Osteocyte (in vitro differentiated cells): ENCODE data around the gene SLC2A9. TPM values are rescaled to one million over a fixed set of nuclear protein-coding genes. Genes with fewer than 3 reads are reported as not detected.
A peak's percentile ranks its signal among the peaks of the same experiment; 100 is the strongest.

Experiments used
- DNase-seq: peaks from one replicate; pipeline ENCODE4 v3.0.0; 2021; ENCODE audit warnings: mixed read lengths; ENCODE audit not compliant: unreplicated experiment; ENCODE audit errors: extremely low spot score
- H3K27ac Mint-ChIP-seq: one replicate; pipeline ENCODE4 v1.8.0; 2021; ENCODE audit warnings: mild to moderate bottlenecking, mixed read lengths; ENCODE audit not compliant: unreplicated experiment
- H3K27me3 Mint-ChIP-seq: one replicate; pipeline ENCODE4 v1.8.0; 2021; ENCODE audit warnings: mixed read lengths; ENCODE audit not compliant: unreplicated experiment
- H3K36me3 Mint-ChIP-seq: one replicate; pipeline ENCODE4 v1.8.0; 2021; ENCODE audit warnings: mixed read lengths; ENCODE audit not compliant: unreplicated experiment
- H3K4me1 Mint-ChIP-seq: one replicate; pipeline ENCODE4 v1.8.0; 2021; ENCODE audit warnings: mixed read lengths; ENCODE audit not compliant: unreplicated experiment
- H3K4me3 Mint-ChIP-seq: one replicate; pipeline ENCODE4 v1.8.0; 2021; ENCODE audit warnings: mild to moderate bottlenecking, moderate library complexity, mixed read lengths; ENCODE audit not compliant: unreplicated experiment
- H3K9me3 Mint-ChIP-seq: one replicate; pipeline ENCODE4 v1.8.0; 2021; ENCODE audit warnings: mixed read lengths; ENCODE audit not compliant: unreplicated experiment
- CTCF ChIP-seq: fragments of 200-600 bp; sonication (generic); IDR thresholded peaks from 2 replicates; pipeline ENCODE4 v1.5.0; 2021; ENCODE audit warnings: antibody characterized with exemption, mild to moderate bottlenecking, moderate library complexity
- total RNA-seq: library from RNA; stranded (reverse); gene quantifications from 2 replicates; pipeline ENCODE4 v1.2.1, GENCODE V29; 2021

The SLC2A9 gene
- total RNA-seq, 1 donor from 2014 or later: 0.43 TPM

DNA sequence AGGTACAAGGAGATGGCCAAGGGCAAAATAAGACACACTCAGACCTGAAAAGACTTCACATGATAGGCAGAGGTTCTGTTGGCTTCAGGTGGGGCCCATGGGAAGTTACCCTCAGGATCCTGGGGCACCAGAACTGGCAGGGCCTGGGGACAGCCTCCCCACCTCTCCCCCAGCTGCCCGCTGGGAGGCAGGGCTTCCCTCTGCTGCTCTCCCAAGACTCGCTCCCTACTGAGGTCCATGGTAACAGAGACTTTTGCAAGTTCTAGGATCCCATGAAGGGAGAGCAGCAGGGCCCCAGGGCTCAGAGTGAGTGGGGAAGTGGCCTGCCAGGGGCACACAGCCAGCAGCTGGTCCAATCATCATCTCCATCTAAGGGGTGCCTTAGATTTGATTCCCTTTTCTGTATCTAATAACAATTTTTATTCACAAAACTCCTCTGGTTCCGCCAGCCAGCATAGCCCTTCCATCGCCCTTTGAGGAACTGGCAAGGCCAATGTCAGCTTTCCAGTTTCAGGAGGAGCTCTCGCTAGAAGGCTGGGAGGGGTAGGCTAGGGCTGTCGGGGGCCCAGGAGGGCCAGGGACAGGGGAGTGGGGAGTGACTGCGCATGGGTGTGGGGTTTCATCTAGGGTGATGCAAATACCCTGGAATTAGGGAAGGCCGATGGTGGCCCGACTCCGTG is 78.2 kb downstream of the SLC2A9 start:
- H3K27me3 Mint-ChIP-seq: no peaks in the 10 kb centered on the region
- TF ChIP-seq CTCF: no peak
- no peaks in the 10 kb centered on the region for H3K4me1 Mint-ChIP-seq
- H3K36me3 Mint-ChIP-seq: no peaks in the 10 kb centered on the region
- peak; percentile 75 for DNase-seq
- no peak overlapping the region for H3K4me3 Mint-ChIP-seq
- no peaks in the 10 kb centered on the region for H3K9me3 Mint-ChIP-seq
- no peak overlapping the region for H3K27ac Mint-ChIP-seq

DNA sequence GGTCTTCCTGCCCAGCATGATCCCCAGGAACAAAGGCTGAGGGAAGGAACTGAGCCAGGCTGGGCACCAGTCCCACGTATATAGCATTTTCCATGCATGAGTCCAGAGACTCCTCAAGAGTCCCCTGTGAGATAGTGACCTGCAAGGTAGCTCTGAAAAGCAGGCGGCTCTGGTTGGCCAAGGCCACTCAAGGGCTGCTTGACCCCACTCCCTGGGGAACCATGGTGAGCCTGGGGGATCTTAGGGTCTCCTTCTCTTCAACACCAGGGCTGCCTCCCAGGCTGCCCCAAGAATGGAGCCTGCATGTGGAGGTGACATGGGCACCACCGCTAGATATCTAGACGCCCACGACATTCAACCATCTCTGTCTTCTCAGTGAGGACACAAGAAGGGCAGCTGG is 79.2 kb downstream of the SLC2A9 start:
- no peak for TF ChIP-seq CTCF
- H3K36me3 Mint-ChIP-seq: no peaks in the 10 kb centered on the region
- no peak overlapping the region for H3K27ac Mint-ChIP-seq
- H3K27me3 Mint-ChIP-seq: no peaks in the 10 kb centered on the region
- no peaks in the 10 kb centered on the region for H3K9me3 Mint-ChIP-seq
- peak; percentile 79 for DNase-seq
- H3K4me1 Mint-ChIP-seq: no peaks in the 10 kb centered on the region
- no peak overlapping the region for H3K4me3 Mint-ChIP-seq

DNA sequence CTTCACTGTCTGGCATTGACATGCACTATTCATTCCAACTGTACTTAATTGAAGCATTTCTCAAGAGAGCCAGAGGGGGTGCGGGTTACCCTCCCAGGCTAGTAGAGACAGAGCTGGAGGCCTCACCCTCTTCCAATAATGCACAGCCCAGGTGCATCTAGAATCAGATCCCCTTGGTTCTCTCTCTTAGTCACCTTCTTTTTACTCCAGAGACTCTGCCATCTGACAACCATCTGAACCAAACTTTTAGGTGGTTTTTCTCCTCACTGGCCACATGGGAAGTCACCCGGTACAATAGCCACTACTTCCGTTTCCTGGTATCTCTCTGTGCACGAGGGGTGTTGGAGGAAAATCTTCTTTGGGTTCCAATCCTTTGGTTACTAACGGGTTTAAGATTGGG is 81.3 kb downstream of the SLC2A9 start:
- Mint-ChIP-seq H3K4me1 (no peaks in the 10 kb centered on the region), H3K27me3 (no peaks in the 10 kb centered on the region), H3K4me3 (no peak overlapping the region), H3K36me3 (no peaks in the 10 kb centered on the region), H3K9me3 (no peaks in the 10 kb centered on the region), H3K27ac (no peak overlapping the region)
- DNase-seq: no peak
- TF ChIP-seq CTCF: no peak

DNA sequence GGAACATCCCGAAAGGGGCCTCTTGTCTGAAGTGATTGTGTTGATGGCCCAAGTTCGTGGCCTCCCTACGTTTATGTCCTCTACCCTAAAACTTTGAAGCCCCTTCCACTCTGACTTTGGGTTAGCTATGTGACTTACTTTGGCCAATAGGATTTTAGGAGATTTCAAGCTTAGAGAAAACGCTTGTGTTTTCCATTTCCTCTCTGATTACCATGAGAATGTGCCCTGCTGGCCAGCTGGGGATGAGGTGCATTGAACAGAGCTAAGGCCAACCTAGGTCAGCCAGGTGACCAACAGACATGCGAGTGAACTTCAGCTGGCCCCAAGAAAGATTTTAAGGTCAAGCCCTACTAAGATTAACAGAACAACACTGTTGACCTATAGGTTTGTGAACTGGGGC is 82.4 kb downstream of the SLC2A9 start:
- no peak overlapping the region for H3K27ac Mint-ChIP-seq
- no peaks in the 10 kb centered on the region for H3K36me3 Mint-ChIP-seq
- no peak for TF ChIP-seq CTCF

GRCh38 chr4:9937078-9937477 is 84.2 kb downstream of the SLC2A9 start:
- Mint-ChIP-seq H3K27me3 (no peaks in the 10 kb centered on the region), H3K9me3 (no peaks in the 10 kb centered on the region), H3K4me1 (no peaks in the 10 kb centered on the region), H3K27ac (no peak overlapping the region), H3K36me3 (no peaks in the 10 kb centered on the region), H3K4me3 (no peak overlapping the region)
- no peak for TF ChIP-seq CTCF
- DNase-seq: no peak

More for the DNA sequence above, 82.4 kb downstream of the SLC2A9 start:
- H3K4me3 Mint-ChIP-seq: no peak overlapping the region
- H3K4me1 Mint-ChIP-seq: no peaks in the 10 kb centered on the region
- no peak for DNase-seq
- no peaks in the 10 kb centered on the region for H3K27me3 Mint-ChIP-seq
- H3K9me3 Mint-ChIP-seq: no peaks in the 10 kb centered on the region
